SK-N-MC (cell line): ENCODE results near the gene THOC2.

ENCODE experiments used
- EZH2 ChIP-seq: fragments of 200-600 bp; sonication (generic); IDR thresholded peaks from one replicate; pipeline ENCODE4 v1.6.1; 2017; ENCODE audit warnings: antibody characterized with exemption
- FOXP2 ChIP-seq: optimal IDR thresholded peaks from 2 replicates; pipeline ENCODE3; 2011; ENCODE audit warnings: mild to moderate bottlenecking, moderate library complexity; ENCODE audit not compliant: insufficient read depth; ENCODE audit errors: extremely low read length, control extremely low read depth
- POLR2AphosphoS5 ChIP-seq: IDR thresholded peaks from 2 replicates; pipeline ENCODE4 v1.6.1; 2012; ENCODE audit warnings: mild to moderate bottlenecking, low read depth, low read length, borderline replicate concordance

GRCh38 chrX:123728554-123728953 lies 4.3 kb downstream of the THOC2 start:
- TF ChIP-seq EZH2 (no peak), POLR2AphosphoS5 (no peak), FOXP2 (no peak)
